ENCODE measurements around the gene SIL1.

DNA sequence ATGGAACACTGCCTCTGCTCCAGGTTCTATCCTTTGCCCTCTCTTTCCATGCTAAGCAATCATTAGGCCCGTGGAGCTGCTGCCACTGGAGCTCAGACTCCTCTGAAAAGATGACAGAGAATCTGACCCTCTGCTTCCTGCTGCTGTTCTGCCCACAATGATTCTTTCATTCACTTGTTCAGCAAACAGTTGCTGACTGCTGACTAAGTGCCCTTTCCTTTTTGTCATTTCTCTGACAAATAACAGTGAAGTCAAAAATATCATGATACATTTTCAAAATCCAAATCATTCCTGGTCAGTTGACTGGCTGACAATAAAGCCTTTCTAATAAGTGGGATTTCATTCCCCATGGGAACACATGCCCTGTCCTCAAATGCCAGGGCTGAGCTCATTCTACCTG lies 110.1 kb downstream of the SIL1 start:
- no peak for TF ChIP-seq MAZ (IDR thresholded peaks at IDR 0.05; ENCODE audit: borderline replicate concordance, low read depth, low read length)
- no peak for TF ChIP-seq POLR2A (IDR thresholded peaks at IDR 0.05; ENCODE audit: low read depth, low read length)
- no peak for TF ChIP-seq SMC3 (IDR thresholded peaks at IDR 0.05; ENCODE audit: low read depth, low read length)
- TF ChIP-seq CTCF (conservative IDR thresholded peaks at IDR 0.05; ENCODE audit: low read depth, low read length), result no peak
